Activated T-cell treated with anti-CD3 and anti-CD28 coated beads, Interleukin-2, amount 50 U/mL, for 24 hours (primary cell): ENCODE data around the gene C11orf87.

ENCODE experiments used
- DNase-seq: peaks from one replicate; pipeline ENCODE4 v3.0.0-alpha.2; 2020
- H3K27ac Mint-ChIP-seq: 2 replicates; pipeline ENCODE4 v1.8.0; 2020; ENCODE audit warnings: mild to moderate bottlenecking, mixed read lengths
- H3K27me3 Mint-ChIP-seq: 2 replicates; pipeline ENCODE4 v1.8.0; 2020; ENCODE audit warnings: mixed read lengths
- H3K36me3 Mint-ChIP-seq: 2 replicates; pipeline ENCODE4 v1.8.0; 2020; ENCODE audit warnings: low read depth, mixed read lengths
- H3K4me1 Mint-ChIP-seq: 2 replicates; pipeline ENCODE4 v1.8.0; 2020; ENCODE audit warnings: low read depth, mixed read lengths
- H3K4me3 Mint-ChIP-seq: 2 replicates; pipeline ENCODE4 v1.8.0; 2020; ENCODE audit warnings: mild to moderate bottlenecking, moderate library complexity, mixed read lengths
- H3K9me3 Mint-ChIP-seq: 2 replicates; pipeline ENCODE4 v1.8.0; 2020; ENCODE audit warnings: mixed read lengths

Gene C11orf87

GRCh38 chr11:109421981-109422869 is at the start of gene C11orf87:
TSS of gene C11orf87 (plus strand) at chr11:109422190. CDS start at chr11:109423634, 1,444 bp downstream.
- no peak within 1 kb of the TSS for H3K4me3 Mint-ChIP-seq
- H3K27me3 Mint-ChIP-seq: peaks cover 48% of the 10 kb centered on the region
- peaks cover 1% of the 10 kb centered on the region for H3K4me1 Mint-ChIP-seq
- no peaks in the 10 kb centered on the region for H3K36me3 Mint-ChIP-seq
- DNase-seq: no peak
- no peaks in the 10 kb centered on the region for H3K9me3 Mint-ChIP-seq
- no peak within 1 kb of the TSS for H3K27ac Mint-ChIP-seq

GRCh38 chr11:109374032-109374431 is 48.0 kb upstream of the C11orf87 start:
- no peak for DNase-seq
- no peak overlapping the region for H3K4me3 Mint-ChIP-seq
- no peaks in the 10 kb centered on the region for H3K36me3 Mint-ChIP-seq
- H3K9me3 Mint-ChIP-seq: peaks cover 3% of the 10 kb centered on the region
- H3K27ac Mint-ChIP-seq: no peak overlapping the region
- no peaks in the 10 kb centered on the region for H3K4me1 Mint-ChIP-seq
- H3K27me3 Mint-ChIP-seq: no peaks in the 10 kb centered on the region

GRCh38 chr11:109374441-109374840 is 47.5 kb upstream of the C11orf87 start:
- peaks cover 3% of the 10 kb centered on the region for H3K9me3 Mint-ChIP-seq
- no peak overlapping the region for H3K4me3 Mint-ChIP-seq
- no peaks in the 10 kb centered on the region for H3K4me1 Mint-ChIP-seq

GRCh38 chr11:109377039-109377742 is 44.8 kb upstream of the C11orf87 start:
- H3K36me3 Mint-ChIP-seq: no peaks in the 10 kb centered on the region
- no peak overlapping the region for H3K4me3 Mint-ChIP-seq
- no peaks in the 10 kb centered on the region for H3K9me3 Mint-ChIP-seq
- no peaks in the 10 kb centered on the region for H3K4me1 Mint-ChIP-seq
- H3K27ac Mint-ChIP-seq: no peak overlapping the region
- no peaks in the 10 kb centered on the region for H3K27me3 Mint-ChIP-seq
- DNase-seq: no peak

More at GRCh38 chr11:109374441-109374840, 47.5 kb upstream of the C11orf87 start:
- no peaks in the 10 kb centered on the region for H3K27me3 Mint-ChIP-seq
- no peaks in the 10 kb centered on the region for H3K36me3 Mint-ChIP-seq
- DNase-seq: no peak
- no peak overlapping the region for H3K27ac Mint-ChIP-seq

- no peaks in the 10 kb centered on the region for H3K36me3 Mint-ChIP-seq
- H3K9me3 Mint-ChIP-seq: no peaks in the 10 kb centered on the region
- no peaks in the 10 kb centered on the region for H3K4me1 Mint-ChIP-seq
- H3K4me3 Mint-ChIP-seq: no peak overlapping the region
- H3K27ac Mint-ChIP-seq: no peak overlapping the region
- no peaks in the 10 kb centered on the region for H3K27me3 Mint-ChIP-seq
- DNase-seq: no peak
These were observed 44.0 kb upstream of the C11orf87 start for GRCh38 chr11:109378034-109378433.

GRCh38 chr11:109383306-109383705 is 38.7 kb upstream of the C11orf87 start:
- no peak overlapping the region for H3K4me3 Mint-ChIP-seq
- no peaks in the 10 kb centered on the region for H3K9me3 Mint-ChIP-seq
- no peak overlapping the region for H3K27ac Mint-ChIP-seq
- H3K4me1 Mint-ChIP-seq: no peaks in the 10 kb centered on the region
- no peaks in the 10 kb centered on the region for H3K27me3 Mint-ChIP-seq
- no peak for DNase-seq
- H3K36me3 Mint-ChIP-seq: no peaks in the 10 kb centered on the region

- no peak overlapping the region for H3K4me3 Mint-ChIP-seq
- H3K27ac Mint-ChIP-seq: no peak overlapping the region
These were observed 37.1 kb upstream of the C11orf87 start for GRCh38 chr11:109384873-109385272.

GRCh38 chr11:109388982-109389381 is 33.0 kb upstream of the C11orf87 start:
- H3K9me3 Mint-ChIP-seq: peaks cover 2% of the 10 kb centered on the region
- no peak for DNase-seq
- no peaks in the 10 kb centered on the region for H3K27me3 Mint-ChIP-seq
- H3K36me3 Mint-ChIP-seq: no peaks in the 10 kb centered on the region
- no peak overlapping the region for H3K4me3 Mint-ChIP-seq
- no peaks in the 10 kb centered on the region for H3K4me1 Mint-ChIP-seq
- H3K27ac Mint-ChIP-seq: no peak overlapping the region

More at GRCh38 chr11:109384873-109385272, 37.1 kb upstream of the C11orf87 start:
- H3K4me1 Mint-ChIP-seq: no peaks in the 10 kb centered on the region
- H3K36me3 Mint-ChIP-seq: no peaks in the 10 kb centered on the region
- no peaks in the 10 kb centered on the region for H3K9me3 Mint-ChIP-seq
- H3K27me3 Mint-ChIP-seq: no peaks in the 10 kb centered on the region
- DNase-seq: no peak

DNA sequence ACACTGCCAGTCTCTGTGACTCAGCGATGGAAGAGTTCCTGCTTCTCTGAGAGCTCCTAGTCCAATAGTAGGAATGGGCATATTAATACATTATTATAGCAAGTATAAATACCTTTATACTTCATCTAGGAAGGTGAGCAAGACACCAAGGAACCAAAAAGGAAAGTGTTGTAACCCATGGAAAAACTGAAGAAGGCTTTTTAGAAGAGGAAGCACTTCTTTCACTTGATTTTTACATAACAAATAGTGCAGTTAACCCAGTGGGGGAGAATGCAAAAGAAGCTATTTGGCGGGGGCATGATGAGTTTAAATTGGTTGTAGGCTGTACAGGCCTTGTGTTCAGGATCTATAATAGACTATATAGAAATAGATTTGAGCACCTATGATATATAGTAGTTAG is 31.2 kb upstream of the C11orf87 start:
- Mint-ChIP-seq H3K27me3 (no peaks in the 10 kb centered on the region), H3K9me3 (peaks cover 2% of the 10 kb centered on the region), H3K36me3 (no peaks in the 10 kb centered on the region), H3K27ac (no peak overlapping the region), H3K4me1 (no peaks in the 10 kb centered on the region), H3K4me3 (no peak overlapping the region)
- DNase-seq: no peak

DNA sequence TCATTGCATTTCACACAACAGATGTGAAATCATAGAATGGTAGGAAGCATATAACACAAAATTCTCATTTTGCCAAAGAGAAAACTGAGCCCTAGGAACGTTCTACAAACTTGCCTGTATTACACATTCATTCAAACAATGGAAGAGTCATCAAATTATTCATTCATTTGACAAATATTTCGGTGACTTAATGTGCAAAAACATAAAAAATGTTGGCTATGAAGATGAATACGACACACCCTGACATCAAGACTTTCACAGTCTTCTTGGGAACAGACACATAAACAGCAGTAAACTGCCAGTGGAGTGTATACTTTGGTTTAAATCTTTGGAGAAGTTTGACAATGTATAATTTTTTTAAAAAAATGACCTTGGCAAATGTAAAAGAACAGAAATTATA is 20.4 kb upstream of the C11orf87 start:
- no peak overlapping the region for H3K4me3 Mint-ChIP-seq
- DNase-seq: no peak
- no peaks in the 10 kb centered on the region for H3K36me3 Mint-ChIP-seq
- H3K27ac Mint-ChIP-seq: no peak overlapping the region
- H3K4me1 Mint-ChIP-seq: no peaks in the 10 kb centered on the region
- peaks cover 11% of the 10 kb centered on the region for H3K9me3 Mint-ChIP-seq
- H3K27me3 Mint-ChIP-seq: no peaks in the 10 kb centered on the region

DNA sequence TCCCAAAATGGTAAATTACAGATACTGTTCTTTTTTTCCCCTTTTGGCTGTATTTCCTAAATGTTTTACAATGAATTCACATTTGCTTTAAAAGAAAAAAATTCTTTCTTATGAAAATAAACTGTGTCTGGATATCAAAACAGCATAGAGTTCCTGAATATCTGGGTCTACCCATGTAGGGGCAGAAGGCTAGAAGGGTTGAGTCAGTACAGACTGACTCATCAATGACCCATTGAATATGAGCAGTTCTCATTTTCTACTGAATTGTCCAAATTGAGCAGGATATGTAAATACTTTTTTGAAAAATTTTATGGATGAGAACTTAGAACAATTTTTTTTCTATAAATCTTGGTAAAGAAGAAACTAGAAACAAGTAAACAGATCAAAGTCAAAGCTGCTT is 16.3 kb upstream of the C11orf87 start:
- Mint-ChIP-seq H3K9me3 (peaks cover 3% of the 10 kb centered on the region), H3K27ac (no peak overlapping the region), H3K36me3 (no peaks in the 10 kb centered on the region), H3K4me3 (no peak overlapping the region), H3K4me1 (no peaks in the 10 kb centered on the region), H3K27me3 (no peaks in the 10 kb centered on the region)
- no peak for DNase-seq

DNA sequence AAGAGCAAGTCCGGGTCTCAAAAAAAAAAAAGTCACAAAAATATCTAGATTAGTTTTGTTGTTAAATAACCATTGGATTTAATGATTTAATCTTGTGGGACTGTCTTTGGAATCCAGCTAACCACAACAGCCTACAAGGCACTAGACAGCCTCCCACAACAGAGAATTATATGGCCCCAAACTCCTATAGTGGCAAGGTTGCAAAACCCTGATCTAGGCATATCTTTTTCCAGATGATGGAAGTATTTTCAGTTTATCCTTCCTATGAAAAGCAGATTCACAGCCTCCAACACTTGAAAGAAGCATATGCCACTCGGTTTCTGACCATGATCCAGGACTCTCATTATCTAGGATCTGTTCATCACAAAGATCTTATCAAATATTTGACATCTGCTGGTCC is 5.4 kb upstream of the C11orf87 start:
- Mint-ChIP-seq H3K4me3 (no peak overlapping the region), H3K4me1 (peaks cover under 1% of the 10 kb centered on the region), H3K36me3 (no peaks in the 10 kb centered on the region), H3K27me3 (peaks cover 12% of the 10 kb centered on the region), H3K27ac (no peak overlapping the region), H3K9me3 (no peaks in the 10 kb centered on the region)
- DNase-seq: no peak

- Mint-ChIP-seq H3K4me1 (peaks cover 1% of the 10 kb centered on the region), H3K27ac (no peak overlapping the region), H3K27me3 (peaks cover 48% of the 10 kb centered on the region), H3K4me3 (no peak overlapping the region), H3K9me3 (no peaks in the 10 kb centered on the region), H3K36me3 (no peaks in the 10 kb centered on the region)
- no peak for DNase-seq
These were observed 978 bp downstream of the C11orf87 start for GRCh38 chr11:109422870-109423465.

GRCh38 chr11:109423466-109424190 is 1.6 kb downstream of the C11orf87 start:
- Mint-ChIP-seq H3K27me3 (peaks cover 48% of the 10 kb centered on the region), H3K4me1 (peaks cover 1% of the 10 kb centered on the region), H3K9me3 (no peaks in the 10 kb centered on the region), H3K4me3 (no peak overlapping the region), H3K36me3 (no peaks in the 10 kb centered on the region), H3K27ac (no peak overlapping the region)
- no peak for DNase-seq
